ENCODE results near the gene DYNC1I1.
A peak's percentile ranks its signal among the peaks of the same experiment; 100 is the strongest.

Gene DYNC1I1

GRCh38 chr7:95886501-95887090 is 114.2 kb downstream of the DYNC1I1 start:
- Mint-ChIP-seq H3K27me3 (ENCODE audit: low read depth) (no peaks in the 10 kb centered on the region), H3K4me1 (ENCODE audit: low read depth) (no peaks in the 10 kb centered on the region), H3K4me3 (no peak overlapping the region), H3K9me3 (no peaks in the 10 kb centered on the region), H3K36me3 (ENCODE audit: low read depth) (no peaks in the 10 kb centered on the region), H3K27ac (no peak overlapping the region)
- no peak for DNase-seq (ENCODE audit: low spot score)

GRCh38 chr7:95893484-95893883 is 121.1 kb downstream of the DYNC1I1 start:
- Mint-ChIP-seq H3K27me3 (ENCODE audit: low read depth) (no peaks in the 10 kb centered on the region), H3K4me3 (no peak overlapping the region), H3K36me3 (ENCODE audit: low read depth) (no peaks in the 10 kb centered on the region)

GRCh38 chr7:95897557-95898251 is 125.3 kb downstream of the DYNC1I1 start:
- no peak overlapping the region for H3K4me3 Mint-ChIP-seq
- no peaks in the 10 kb centered on the region for H3K36me3 Mint-ChIP-seq (ENCODE audit: low read depth)
- H3K27me3 Mint-ChIP-seq (ENCODE audit: low read depth) = no peaks in the 10 kb centered on the region

More at GRCh38 chr7:95893484-95893883, 121.1 kb downstream of the DYNC1I1 start:
- Mint-ChIP-seq H3K4me1 (ENCODE audit: low read depth) (no peaks in the 10 kb centered on the region), H3K9me3 (no peaks in the 10 kb centered on the region), H3K27ac (no peak overlapping the region)
- no peak for DNase-seq (ENCODE audit: low spot score)

GRCh38 chr7:95899919-95900513 is 127.7 kb downstream of the DYNC1I1 start:
- Mint-ChIP-seq H3K9me3 (no peaks in the 10 kb centered on the region), H3K4me3 (no peak overlapping the region), H3K36me3 (ENCODE audit: low read depth) (no peaks in the 10 kb centered on the region), H3K4me1 (ENCODE audit: low read depth) (no peaks in the 10 kb centered on the region), H3K27me3 (ENCODE audit: low read depth) (no peaks in the 10 kb centered on the region), H3K27ac (no peak overlapping the region)
- no peak for DNase-seq (ENCODE audit: low spot score)

More at GRCh38 chr7:95897557-95898251, 125.3 kb downstream of the DYNC1I1 start:
- no peaks in the 10 kb centered on the region for H3K4me1 Mint-ChIP-seq (ENCODE audit: low read depth)
- no peak for DNase-seq (ENCODE audit: low spot score)
- no peak overlapping the region for H3K27ac Mint-ChIP-seq
- no peaks in the 10 kb centered on the region for H3K9me3 Mint-ChIP-seq

- Mint-ChIP-seq H3K27me3 (ENCODE audit: low read depth) (no peaks in the 10 kb centered on the region), H3K36me3 (ENCODE audit: low read depth) (no peaks in the 10 kb centered on the region), H3K27ac (no peak overlapping the region), H3K4me1 (ENCODE audit: low read depth) (no peaks in the 10 kb centered on the region), H3K9me3 (no peaks in the 10 kb centered on the region), H3K4me3 (no peak overlapping the region)
- no peak for DNase-seq (ENCODE audit: low spot score)
Measured at GRCh38 chr7:95901006-95901405, 128.7 kb downstream of the DYNC1I1 start.

- Mint-ChIP-seq H3K27ac (no peak overlapping the region), H3K4me1 (ENCODE audit: low read depth) (no peaks in the 10 kb centered on the region)
Measured at GRCh38 chr7:95904099-95904498, 131.7 kb downstream of the DYNC1I1 start.

GRCh38 chr7:95905167-95905566 is 132.8 kb downstream of the DYNC1I1 start:
- Mint-ChIP-seq H3K4me1 (ENCODE audit: low read depth) (no peaks in the 10 kb centered on the region), H3K4me3 (no peak overlapping the region), H3K9me3 (no peaks in the 10 kb centered on the region), H3K36me3 (ENCODE audit: low read depth) (no peaks in the 10 kb centered on the region), H3K27me3 (ENCODE audit: low read depth) (peaks cover 4% of the 10 kb centered on the region), H3K27ac (no peak overlapping the region)
- no peak for DNase-seq (ENCODE audit: low spot score)

More at GRCh38 chr7:95904099-95904498, 131.7 kb downstream of the DYNC1I1 start:
- Mint-ChIP-seq H3K9me3 (no peaks in the 10 kb centered on the region), H3K27me3 (ENCODE audit: low read depth) (peaks cover 4% of the 10 kb centered on the region), H3K36me3 (ENCODE audit: low read depth) (no peaks in the 10 kb centered on the region), H3K4me3 (no peak overlapping the region)
- no peak for DNase-seq (ENCODE audit: low spot score)

GRCh38 chr7:95906851-95907250 is 134.5 kb downstream of the DYNC1I1 start:
- H3K4me1 Mint-ChIP-seq (ENCODE audit: low read depth) = no peaks in the 10 kb centered on the region
- no peaks in the 10 kb centered on the region for H3K36me3 Mint-ChIP-seq (ENCODE audit: low read depth)
- peaks cover 9% of the 10 kb centered on the region for H3K27me3 Mint-ChIP-seq (ENCODE audit: low read depth)
- DNase-seq (ENCODE audit: low spot score) = no peak
- H3K9me3 Mint-ChIP-seq = no peaks in the 10 kb centered on the region
- H3K4me3 Mint-ChIP-seq = no peak overlapping the region
- no peak overlapping the region for H3K27ac Mint-ChIP-seq

- H3K27me3 Mint-ChIP-seq (ENCODE audit: low read depth) = peaks cover 11% of the 10 kb centered on the region
Measured at GRCh38 chr7:95907337-95907736, 135.0 kb downstream of the DYNC1I1 start.

GRCh38 chr7:95908499-95908898 is 136.1 kb downstream of the DYNC1I1 start:
- no peaks in the 10 kb centered on the region for H3K4me1 Mint-ChIP-seq (ENCODE audit: low read depth)
- DNase-seq (ENCODE audit: low spot score) = no peak
- peaks cover 16% of the 10 kb centered on the region for H3K27me3 Mint-ChIP-seq (ENCODE audit: low read depth)
- no peak overlapping the region for H3K27ac Mint-ChIP-seq
- H3K36me3 Mint-ChIP-seq (ENCODE audit: low read depth) = no peaks in the 10 kb centered on the region
- no peaks in the 10 kb centered on the region for H3K9me3 Mint-ChIP-seq
- no peak overlapping the region for H3K4me3 Mint-ChIP-seq

More at GRCh38 chr7:95907337-95907736, 135.0 kb downstream of the DYNC1I1 start:
- H3K9me3 Mint-ChIP-seq = no peaks in the 10 kb centered on the region
- no peak overlapping the region for H3K27ac Mint-ChIP-seq
- no peaks in the 10 kb centered on the region for H3K36me3 Mint-ChIP-seq (ENCODE audit: low read depth)
- no peaks in the 10 kb centered on the region for H3K4me1 Mint-ChIP-seq (ENCODE audit: low read depth)
- DNase-seq (ENCODE audit: low spot score) = no peak
- H3K4me3 Mint-ChIP-seq = no peak overlapping the region

GRCh38 chr7:95910341-95910740 is 138.0 kb downstream of the DYNC1I1 start:
- Mint-ChIP-seq H3K9me3 (no peaks in the 10 kb centered on the region), H3K36me3 (ENCODE audit: low read depth) (no peaks in the 10 kb centered on the region), H3K27me3 (ENCODE audit: low read depth) (peaks cover 24% of the 10 kb centered on the region), H3K4me3 (no peak overlapping the region), H3K4me1 (ENCODE audit: low read depth) (no peaks in the 10 kb centered on the region), H3K27ac (no peak overlapping the region)
- no peak for DNase-seq (ENCODE audit: low spot score)

- no peaks in the 10 kb centered on the region for H3K36me3 Mint-ChIP-seq (ENCODE audit: low read depth)
- no peak overlapping the region for H3K4me3 Mint-ChIP-seq
- no peaks in the 10 kb centered on the region for H3K9me3 Mint-ChIP-seq
- no peak for DNase-seq (ENCODE audit: low spot score)
- H3K27me3 Mint-ChIP-seq (ENCODE audit: low read depth) = peaks cover 25% of the 10 kb centered on the region
- H3K4me1 Mint-ChIP-seq (ENCODE audit: low read depth) = peaks cover 2% of the 10 kb centered on the region
- H3K27ac Mint-ChIP-seq = no peak overlapping the region
Measured at GRCh38 chr7:95915731-95916130, 143.4 kb downstream of the DYNC1I1 start.

- H3K4me3 Mint-ChIP-seq = no peak overlapping the region
- H3K36me3 Mint-ChIP-seq (ENCODE audit: low read depth) = no peaks in the 10 kb centered on the region
Measured at GRCh38 chr7:95916573-95917297, 144.4 kb downstream of the DYNC1I1 start.

GRCh38 chr7:95917634-95918033 is 145.3 kb downstream of the DYNC1I1 start:
- no peaks in the 10 kb centered on the region for H3K36me3 Mint-ChIP-seq (ENCODE audit: low read depth)
- H3K4me3 Mint-ChIP-seq = no peak overlapping the region
- H3K27me3 Mint-ChIP-seq (ENCODE audit: low read depth) = peaks cover 17% of the 10 kb centered on the region
- no peaks in the 10 kb centered on the region for H3K9me3 Mint-ChIP-seq
- peaks cover 6% of the 10 kb centered on the region for H3K4me1 Mint-ChIP-seq (ENCODE audit: low read depth)
- no peak for DNase-seq (ENCODE audit: low spot score)
- H3K27ac Mint-ChIP-seq = no peak overlapping the region

More at GRCh38 chr7:95916573-95917297, 144.4 kb downstream of the DYNC1I1 start:
- Mint-ChIP-seq H3K9me3 (no peaks in the 10 kb centered on the region), H3K4me1 (ENCODE audit: low read depth) (peaks cover 6% of the 10 kb centered on the region), H3K27me3 (ENCODE audit: low read depth) (peaks cover 19% of the 10 kb centered on the region), H3K27ac (no peak overlapping the region)
- peak; percentile 52 for DNase-seq (ENCODE audit: low spot score)
